ENCODE results near the gene FNDC3B. TPM values are rescaled to one million over a fixed set of nuclear protein-coding genes. Genes with fewer than 3 reads are reported as not detected.

FNDC3B gene
- total and polyA plus RNA-seq, 2 donors (not counting 3 experiments of a cell fraction or from before 2014, with no cell fraction given), result 91.6 to 295 TPM

DNA sequence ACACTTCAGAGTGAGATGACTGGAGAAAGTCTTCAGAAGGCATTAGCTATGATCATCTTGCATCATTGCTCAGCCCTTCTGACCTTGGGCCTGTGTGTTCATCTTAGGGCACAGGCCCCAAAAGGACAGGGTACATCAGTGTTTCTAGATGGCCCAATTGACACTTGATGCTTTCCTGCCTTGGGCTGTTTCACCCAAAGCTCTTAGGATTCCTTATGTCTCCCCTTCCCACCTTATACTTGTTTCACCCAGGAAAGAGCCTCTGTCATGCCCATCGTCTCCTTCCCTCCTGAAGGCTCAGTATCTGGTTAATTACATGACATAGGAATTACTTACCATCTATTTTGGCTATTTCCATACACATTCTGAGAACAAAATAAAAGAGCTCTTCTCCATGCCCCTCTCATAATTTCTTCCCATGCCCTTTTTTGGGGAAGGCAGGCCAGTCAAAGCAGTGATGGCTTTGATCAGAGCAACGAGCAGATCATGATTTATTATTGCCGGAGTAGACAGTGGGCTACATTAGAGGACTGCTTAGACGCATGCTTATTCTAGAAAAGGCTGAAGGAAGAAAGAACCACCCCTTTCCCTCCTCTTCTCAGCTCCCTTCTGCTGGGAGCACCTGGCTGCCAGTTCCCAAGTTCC, 335.9 kb downstream of the FNDC3B start:
- ChIA-PET POLR2A (no interaction called here), CTCF (interaction anchor here (1.3 to 2.1 kb wide), 3 partner anchors 11 to 294 kb away, joined by 4 to 7 read pairs (median 6); no protein-coding TSS in a partner anchor)
- Histone ChIP-seq H2AFZ (ENCODE audit: low read depth, low read length) (no peak overlapping the region), H3K4me2 (ENCODE audit: insufficient read depth, low read length) (no peak overlapping the region), H3K9me1 (replicated peaks; ENCODE audit: control insufficient read depth, extremely low read depth, insufficient read depth, low read length) (no peaks in the 10 kb centered on the region), H3K79me2 (ENCODE audit: control insufficient read depth, insufficient read depth, low read length) (no peaks in the 10 kb centered on the region), H3K4me1 (ENCODE audit: control insufficient read depth, extremely low read depth, insufficient read depth, low read length) (no peaks in the 10 kb centered on the region), H4K20me1 (replicated peaks; ENCODE audit: control insufficient read depth, extremely low read depth, insufficient read depth, low read length) (no peaks in the 10 kb centered on the region), H3K27me3 (ENCODE audit: control insufficient read depth in 2 of 2, insufficient read depth in 2 of 2, low read length in 2 of 2) (no peaks in the 10 kb centered on the region), H3K4me3 (replicated peaks in 1 of 3; ENCODE audit: insufficient read depth in 1 of 3, low read depth in 1 of 3, low read length in 3 of 3) (no peak overlapping the region), H3K9me3 (replicated peaks; ENCODE audit: control insufficient read depth, insufficient read depth, low read length) (no peaks in the 10 kb centered on the region), H3K27ac (ENCODE audit: insufficient read depth, low read depth, low read length) (no peak overlapping the region), H3K36me3 (ENCODE audit: control insufficient read depth in 2 of 2, extremely low read depth in 1 of 2, insufficient read depth in 2 of 2, low read length in 2 of 2) (peaks cover 32 to 33% of the 10 kb centered on the region in 2 experiments), H3K9ac (replicated peaks; ENCODE audit: extremely low read depth, insufficient read depth, low read length) (no peak overlapping the region)
- no peak for FAIRE-seq
- dilution Hi-C loops (cut with MboI; ENCODE audit: extremely low pct_ligation_motif_present, low sequenced_read_pairs), result no loop called here
- intact Hi-C loops (cut with micrococcal nuclease), result no loop called here
- TF ChIP-seq JUN (IDR thresholded peaks at IDR 0.05; ENCODE audit: borderline replicate concordance, insufficient read depth, insufficient read length, low read depth), result no peak
- no peak for TF ChIP-seq POLR2A (IDR thresholded peaks at IDR 0.05; ENCODE audit: low read depth, low read length)
- TF ChIP-seq, protein P1, sequence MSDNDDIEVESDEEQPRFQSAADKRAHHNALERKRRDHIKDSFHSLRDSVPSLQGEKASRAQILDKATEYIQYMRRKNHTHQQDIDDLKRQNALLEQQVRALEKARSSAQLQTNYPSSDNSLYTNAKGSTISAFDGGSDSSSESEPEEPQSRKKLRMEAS (IDR thresholded peaks at IDR 0.05; ENCODE audit: insufficient read depth, insufficient read length), result no peak
- no peak for TF ChIP-seq POLR2AphosphoS5 (IDR thresholded peaks at IDR 0.05; ENCODE audit: insufficient read depth, low read depth, low read length)
- TF ChIP-seq FOS (IDR thresholded peaks at IDR 0.05; ENCODE audit: borderline replicate concordance, insufficient read depth, low read length), result no peak
- BruUV-seq (replicated peaks), result no TSS peak
- no peak for DNase-seq (ENCODE audit: low read depth, low spot score)

- DNase-seq (ENCODE audit: low read depth, low spot score) (no peak), FAIRE-seq (no peak)
- peaks cover 32 to 40% of the 10 kb centered on the region in 2 experiments for H3K36me3 ChIP-seq (ENCODE audit: control insufficient read depth in 2 of 2, extremely low read depth in 1 of 2, insufficient read depth in 2 of 2, low read length in 2 of 2)
- H3K79me2 ChIP-seq (ENCODE audit: control insufficient read depth, insufficient read depth, low read length), result peaks cover 3% of the 10 kb centered on the region
- H2AFZ ChIP-seq (ENCODE audit: low read depth, low read length), result no peak overlapping the region
- no peak for TF ChIP-seq GATA2 (IDR thresholded peaks at IDR 0.05; ENCODE audit: insufficient read depth, insufficient read length, low read depth, low read length)
- TF ChIP-seq, protein P1 (IDR thresholded peaks at IDR 0.05; ENCODE audit: insufficient read depth, insufficient read length), result no peak
- no peak for TF ChIP-seq JUN (IDR thresholded peaks at IDR 0.05; ENCODE audit: borderline replicate concordance, insufficient read depth, insufficient read length, low read depth)
- no peak for TF ChIP-seq MYC (IDR thresholded peaks at IDR 0.05; ENCODE audit: low read depth, low read length)
- no peak for TF ChIP-seq POLR2A (IDR thresholded peaks at IDR 0.05; ENCODE audit: low read depth, low read length)
- TF ChIP-seq, protein P2, sequence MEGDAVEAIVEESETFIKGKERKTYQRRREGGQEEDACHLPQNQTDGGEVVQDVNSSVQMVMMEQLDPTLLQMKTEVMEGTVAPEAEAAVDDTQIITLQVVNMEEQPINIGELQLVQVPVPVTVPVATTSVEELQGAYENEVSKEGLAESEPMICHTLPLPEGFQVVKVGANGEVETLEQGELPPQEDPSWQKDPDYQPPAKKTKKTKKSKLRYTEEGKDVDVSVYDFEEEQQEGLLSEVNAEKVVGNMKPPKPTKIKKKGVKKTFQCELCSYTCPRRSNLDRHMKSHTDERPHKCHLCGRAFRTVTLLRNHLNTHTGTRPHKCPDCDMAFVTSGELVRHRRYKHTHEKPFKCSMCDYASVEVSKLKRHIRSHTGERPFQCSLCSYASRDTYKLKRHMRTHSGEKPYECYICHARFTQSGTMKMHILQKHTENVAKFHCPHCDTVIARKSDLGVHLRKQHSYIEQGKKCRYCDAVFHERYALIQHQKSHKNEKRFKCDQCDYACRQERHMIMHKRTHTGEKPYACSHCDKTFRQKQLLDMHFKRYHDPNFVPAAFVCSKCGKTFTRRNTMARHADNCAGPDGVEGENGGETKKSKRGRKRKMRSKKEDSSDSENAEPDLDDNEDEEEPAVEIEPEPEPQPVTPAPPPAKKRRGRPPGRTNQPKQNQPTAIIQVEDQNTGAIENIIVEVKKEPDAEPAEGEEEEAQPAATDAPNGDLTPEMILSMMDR (IDR thresholded peaks at IDR 0.05; ENCODE audit: extremely low read depth in 1 of 2, insufficient read depth in 1 of 2, low read depth in 1 of 2, low read length in 2 of 2), result no peak
- no peak for TF ChIP-seq POLR2AphosphoS5 (IDR thresholded peaks at IDR 0.05; ENCODE audit: insufficient read depth, low read depth, low read length)
- TF ChIP-seq FOS (IDR thresholded peaks at IDR 0.05; ENCODE audit: borderline replicate concordance, insufficient read depth, low read length), result no peak
- TF ChIP-seq EZH2 (IDR thresholded peaks at IDR 0.05; ENCODE audit: borderline replicate concordance, low read depth, low read length, severe bottlenecking), result no peak
- no peak overlapping the region for H3K27ac ChIP-seq (ENCODE audit: insufficient read depth, low read depth, low read length)
- dilution Hi-C loops (cut with MboI; ENCODE audit: extremely low pct_ligation_motif_present, low sequenced_read_pairs) (no loop called here), intact Hi-C loops (cut with micrococcal nuclease) (no loop called here)
- ChIA-PET CTCF (interaction anchor here (1.0 to 2.1 kb wide), 4 partner anchors 12 to 292 kb away, joined by 3 to 7 read pairs (median 5); no protein-coding TSS in a partner anchor), POLR2A (no interaction called here)
- no peak overlapping the region for H3K9ac ChIP-seq (replicated peaks; ENCODE audit: extremely low read depth, insufficient read depth, low read length)
- no peaks in the 10 kb centered on the region for H4K20me1 ChIP-seq (replicated peaks; ENCODE audit: control insufficient read depth, extremely low read depth, insufficient read depth, low read length)
- BruUV-seq (replicated peaks), result no TSS peak
- H3K4me2 ChIP-seq (ENCODE audit: insufficient read depth, low read length), result no peak overlapping the region
- H3K9me1 ChIP-seq (replicated peaks; ENCODE audit: control insufficient read depth, extremely low read depth, insufficient read depth, low read length), result no peaks in the 10 kb centered on the region
- no peaks in the 10 kb centered on the region for H3K27me3 ChIP-seq (ENCODE audit: control insufficient read depth in 2 of 2, insufficient read depth in 2 of 2, low read length in 2 of 2)
- no peaks in the 10 kb centered on the region for H3K9me3 ChIP-seq (replicated peaks; ENCODE audit: control insufficient read depth, insufficient read depth, low read length)
- no peaks in the 10 kb centered on the region for H3K4me1 ChIP-seq (ENCODE audit: control insufficient read depth, extremely low read depth, insufficient read depth, low read length)
- H3K4me3 ChIP-seq (replicated peaks in 1 of 3; ENCODE audit: insufficient read depth in 1 of 3, low read depth in 1 of 3, low read length in 3 of 3), result no peak overlapping the region
Observed at GRCh38 chr3:172376402-172376801, 337.0 kb downstream of the FNDC3B start.
